Activated T-cell treated with anti-CD3 and anti-CD28 coated beads, Interleukin-2, amount 50 U/mL, for 48 hours (primary cell): ENCODE measurements around the gene PCSK6.
A peak's percentile ranks its signal among the peaks of the same experiment; 100 is the strongest.

Source experiments
- DNase-seq, 2 experiments: peaks; one replicate each; pipeline ENCODE4 v3.0.0-alpha.2; 2020

Gene PCSK6

GRCh38 chr15:101489599-101490407, at the start of gene PCSK6:
Gene PCSK6, minus strand, starts transcription at chr15:101489707. Its CDS starts 37 bp downstream, at chr15:101489670.
- DNase-seq, result peak in 1 of 2 experiments; percentile 17

GRCh38 chr15:101538996-101539395, 49.5 kb upstream of the PCSK6 start:
- no peak for DNase-seq

GRCh38 chr15:101538177-101538576, 48.7 kb upstream of the PCSK6 start:
- DNase-seq, result no peak

GRCh38 chr15:101537483-101538080, 48.1 kb upstream of the PCSK6 start:
- DNase-seq, result no peak

- no peak for DNase-seq
Measured at GRCh38 chr15:101536875-101537405, 47.4 kb upstream of the PCSK6 start.

GRCh38 chr15:101536166-101536874, 46.8 kb upstream of the PCSK6 start:
- DNase-seq, result no peak

GRCh38 chr15:101535170-101535902, 45.8 kb upstream of the PCSK6 start:
- no peak for DNase-seq

- no peak for DNase-seq
Measured at GRCh38 chr15:101534376-101534970, 45.0 kb upstream of the PCSK6 start.

GRCh38 chr15:101533371-101534140, 44.0 kb upstream of the PCSK6 start:
- DNase-seq, result no peak

GRCh38 chr15:101532865-101533264, 43.4 kb upstream of the PCSK6 start:
- DNase-seq, result no peak

GRCh38 chr15:101531170-101531569, 41.7 kb upstream of the PCSK6 start:
- no peak for DNase-seq

GRCh38 chr15:101530224-101530958, 40.9 kb upstream of the PCSK6 start:
- DNase-seq, result no peak

- no peak for DNase-seq
Measured at GRCh38 chr15:101528917-101529299, 39.4 kb upstream of the PCSK6 start.

GRCh38 chr15:101528108-101528916, 38.8 kb upstream of the PCSK6 start:
- no peak for DNase-seq

- no peak for DNase-seq
Measured at GRCh38 chr15:101526890-101527289, 37.4 kb upstream of the PCSK6 start.

- no peak for DNase-seq
Measured at GRCh38 chr15:101526442-101526841, 36.9 kb upstream of the PCSK6 start.

- no peak for DNase-seq
Measured at GRCh38 chr15:101526021-101526420, 36.5 kb upstream of the PCSK6 start.

GRCh38 chr15:101525087-101525669, 35.7 kb upstream of the PCSK6 start:
- DNase-seq, result no peak

GRCh38 chr15:101523560-101523940, 34.0 kb upstream of the PCSK6 start:
- no peak for DNase-seq
